Fibroblast of skin of abdomen (primary cell): ENCODE results near the gene EEF1A2.

Source experiments
- DNase-seq: peaks from one replicate; pipeline ENCODE4 v3.0.0-alpha.2; 2013

Gene EEF1A2

GRCh38 chr20:63536997-63537524 is 38.2 kb upstream of the EEF1A2 start, which contains the start of gene PTK6:
PTK6 (minus strand) TSS chr20:63537376; CDS start chr20:63537314, 62 bp downstream.
- DNase-seq, result no peak

GRCh38 chr20:63536241-63536977 is 37.5 kb upstream of the EEF1A2 start:
- DNase-seq, result peak; percentile 19

- no peak for DNase-seq
These were observed 36.2 kb upstream of the EEF1A2 start for GRCh38 chr20:63534831-63535651.

GRCh38 chr20:63534427-63534830 is 35.5 kb upstream of the EEF1A2 start:
- no peak for DNase-seq

GRCh38 chr20:63533871-63534393 is 35.0 kb upstream of the EEF1A2 start:
- no peak for DNase-seq

- DNase-seq, result no peak
These were observed 34.5 kb upstream of the EEF1A2 start for GRCh38 chr20:63533388-63533787.

- no peak for DNase-seq
These were observed 33.6 kb upstream of the EEF1A2 start for GRCh38 chr20:63532449-63532971.

GRCh38 chr20:63531686-63532448 is 33.0 kb upstream of the EEF1A2 start:
- DNase-seq, result no peak

- no peak for DNase-seq
These were observed 31.9 kb upstream of the EEF1A2 start for GRCh38 chr20:63530788-63531160.

GRCh38 chr20:63529861-63530787 is 31.2 kb upstream of the EEF1A2 start:
- DNase-seq, result no peak

- DNase-seq, result no peak
These were observed 30.4 kb upstream of the EEF1A2 start for GRCh38 chr20:63529180-63529860.

GRCh38 chr20:63527184-63527583 is 28.3 kb upstream of the EEF1A2 start:
- no peak for DNase-seq

GRCh38 chr20:63525971-63526370 is 27.1 kb upstream of the EEF1A2 start:
- DNase-seq, result no peak

GRCh38 chr20:63525185-63525584 is 26.3 kb upstream of the EEF1A2 start:
- DNase-seq, result no peak

GRCh38 chr20:63522981-63523611 is 24.2 kb upstream of the EEF1A2 start:
- DNase-seq, result no peak

GRCh38 chr20:63522091-63522868 is 23.4 kb upstream of the EEF1A2 start:
- DNase-seq, result no peak

GRCh38 chr20:63521602-63522001 is 22.7 kb upstream of the EEF1A2 start:
- DNase-seq, result no peak

GRCh38 chr20:63520934-63521601 is 22.2 kb upstream of the EEF1A2 start:
- peak; percentile 65 for DNase-seq

GRCh38 chr20:63520504-63520933 is 21.6 kb upstream of the EEF1A2 start, which contains the start of gene PPDPF:
PPDPF (plus strand) TSS chr20:63520765; CDS start chr20:63521309, 544 bp downstream.
- peak; percentile 81 for DNase-seq
